SH-SY5Y (cell line): ENCODE data around the gene POLR1A.

Experiments used
- GATA2 ChIP-seq: IDR thresholded peaks from 2 replicates; pipeline ENCODE4 v1.6.1; 2011; ENCODE audit warnings: mild to moderate bottlenecking, low read depth, low read length
- GATA3 ChIP-seq: IDR thresholded peaks from 2 replicates; pipeline ENCODE4 v1.6.1; 2011; ENCODE audit warnings: low read depth, mild to moderate bottlenecking, low read length, moderate library complexity

Gene POLR1A

GRCh38 chr2:86032861-86033595 lies 72.7 kb downstream of the POLR1A start:
- TF ChIP-seq GATA2 (no peak), GATA3 (no peak)

- TF ChIP-seq GATA2 (no peak), GATA3 (no peak)
These were observed 74.1 kb downstream of the POLR1A start for GRCh38 chr2:86031606-86032005.

GRCh38 chr2:86031151-86031550 lies 74.5 kb downstream of the POLR1A start:
- TF ChIP-seq GATA3 (no peak), GATA2 (no peak)

GRCh38 chr2:86029873-86030272 lies 75.8 kb downstream of the POLR1A start:
- no peak for TF ChIP-seq GATA2
- TF ChIP-seq GATA3, result no peak

- TF ChIP-seq GATA3 (no peak), GATA2 (no peak)
These were observed 76.8 kb downstream of the POLR1A start for GRCh38 chr2:86028766-86029381.

- no peak for TF ChIP-seq GATA3
- TF ChIP-seq GATA2, result no peak
These were observed 77.5 kb downstream of the POLR1A start for GRCh38 chr2:86027922-86028765.

- TF ChIP-seq GATA2 (no peak), GATA3 (no peak)
These were observed 78.3 kb downstream of the POLR1A start for GRCh38 chr2:86027196-86027921.

- TF ChIP-seq GATA3 (no peak), GATA2 (no peak)
These were observed 79.0 kb downstream of the POLR1A start for GRCh38 chr2:86026744-86027065.

- TF ChIP-seq GATA3, result no peak
- no peak for TF ChIP-seq GATA2
These were observed 79.5 kb downstream of the POLR1A start for GRCh38 chr2:86025976-86026743.

- TF ChIP-seq GATA2 (no peak), GATA3 (no peak)
These were observed 80.4 kb downstream of the POLR1A start for GRCh38 chr2:86025229-86025820.

- TF ChIP-seq GATA2, result no peak
These were observed 82.3 kb downstream of the POLR1A start for GRCh38 chr2:86023366-86023712.

- TF ChIP-seq GATA3 (no peak), GATA2 (no peak)
These were observed 82.9 kb downstream of the POLR1A start for GRCh38 chr2:86022661-86023365.
